Activated CD4-positive, CD25-positive, alpha-beta regulatory T cell treated with anti-CD3 and anti-CD28 coated beads, Interleukin-2, amount 50 U/mL, for 72 hours (primary cell): Measurements from ENCODE around the gene PNPLA2.

Experiments
- DNase-seq: peaks from one replicate; pipeline ENCODE4 v3.0.0; 2021

PNPLA2 gene

GRCh38 chr11:832529-833113 is 13.9 kb downstream of the PNPLA2 start, which contains the start of gene CD151:
TSS of gene CD151 (plus strand) at chr11:832952. CDS start at chr11:836070, 3,118 bp downstream.
- peak; percentile 61 for DNase-seq

- DNase-seq: peak; percentile 53
Measured at GRCh38 chr11:833114-833791, 14.5 kb downstream of the PNPLA2 start.

- DNase-seq: no peak
Measured at GRCh38 chr11:833849-834311, 15.2 kb downstream of the PNPLA2 start.

- no peak for DNase-seq
Measured at GRCh38 chr11:834371-835316, 15.9 kb downstream of the PNPLA2 start.

GRCh38 chr11:836274-836673 is 17.6 kb downstream of the PNPLA2 start:
- no peak for DNase-seq

- no peak for DNase-seq
Measured at GRCh38 chr11:836700-837099, 18.0 kb downstream of the PNPLA2 start.

GRCh38 chr11:837189-837989 is 18.7 kb downstream of the PNPLA2 start:
- DNase-seq: no peak

GRCh38 chr11:837990-838307 is 19.2 kb downstream of the PNPLA2 start:
- no peak for DNase-seq

- DNase-seq: no peak
Measured at GRCh38 chr11:838441-839279, 19.9 kb downstream of the PNPLA2 start.

GRCh38 chr11:839280-839623 is 20.5 kb downstream of the PNPLA2 start:
- DNase-seq: no peak

- no peak for DNase-seq
Measured at GRCh38 chr11:839875-840617, 21.3 kb downstream of the PNPLA2 start.

- DNase-seq: no peak
Measured at GRCh38 chr11:841981-842369, 23.3 kb downstream of the PNPLA2 start.

- peak; percentile 92 for DNase-seq
Measured at GRCh38 chr11:842370-843002, 23.8 kb downstream of the PNPLA2 start, which contains the start of the genes POLR2L and TSPAN4. TSS of gene POLR2L (minus strand) at chr11:842529. CDS start at chr11:842508, 21 bp downstream. TSS of gene TSPAN4 (plus strand) at chr11:842852. CDS start at chr11:850305, 7,453 bp downstream.

- peak; percentile 44 for DNase-seq
Measured at GRCh38 chr11:843086-843734, 24.5 kb downstream of the PNPLA2 start.

- DNase-seq: no peak
Measured at GRCh38 chr11:843818-844692, 25.3 kb downstream of the PNPLA2 start.

GRCh38 chr11:844693-845644 is 26.3 kb downstream of the PNPLA2 start:
- DNase-seq: no peak

- DNase-seq: no peak
Measured at GRCh38 chr11:845872-846495, 27.3 kb downstream of the PNPLA2 start.
